Measurements from ENCODE around the gene CSNK2A2.

The CSNK2A2 gene

GRCh38 chr16:58148099-58148498 is 49.8 kb downstream of the CSNK2A2 start:
- no peak for DNase-seq (ENCODE audit: low read depth, low spot score)

GRCh38 chr16:58138852-58139251 is 59.1 kb downstream of the CSNK2A2 start:
- DNase-seq (ENCODE audit: low read depth, low spot score), result no peak

- no peak for DNase-seq (ENCODE audit: low read depth, low spot score)
Measured at GRCh38 chr16:58137581-58137980, 60.3 kb downstream of the CSNK2A2 start.

GRCh38 chr16:58129097-58129936 is 68.6 kb downstream of the CSNK2A2 start, which contains the start of gene CFAP20:
CFAP20 (minus strand) TSS chr16:58129381; CDS start chr16:58129115, 266 bp downstream.
- DNase-seq (ENCODE audit: low read depth, low spot score), result peak; percentile 100

DNA sequence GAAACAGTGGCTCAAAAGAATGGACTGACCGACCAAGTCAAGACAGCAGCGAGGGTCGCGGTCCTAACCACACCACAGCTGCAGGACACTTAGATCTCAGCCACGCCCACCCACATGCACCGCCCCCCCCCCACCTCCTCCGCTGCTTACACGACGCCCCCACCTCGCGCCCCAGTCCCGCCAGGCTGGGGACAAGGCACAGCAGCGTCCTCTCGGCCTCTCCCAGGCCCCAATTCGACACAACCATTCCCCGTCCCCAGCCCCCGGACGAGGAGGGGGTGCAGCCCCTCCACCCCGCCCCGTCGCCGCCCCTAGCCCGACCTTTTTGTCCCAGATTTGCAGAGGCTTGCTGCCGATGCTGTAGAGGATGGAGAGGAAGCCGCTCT is 69.2 kb downstream of the CSNK2A2 start:
- no peak for DNase-seq (ENCODE audit: low read depth, low spot score)

DNA sequence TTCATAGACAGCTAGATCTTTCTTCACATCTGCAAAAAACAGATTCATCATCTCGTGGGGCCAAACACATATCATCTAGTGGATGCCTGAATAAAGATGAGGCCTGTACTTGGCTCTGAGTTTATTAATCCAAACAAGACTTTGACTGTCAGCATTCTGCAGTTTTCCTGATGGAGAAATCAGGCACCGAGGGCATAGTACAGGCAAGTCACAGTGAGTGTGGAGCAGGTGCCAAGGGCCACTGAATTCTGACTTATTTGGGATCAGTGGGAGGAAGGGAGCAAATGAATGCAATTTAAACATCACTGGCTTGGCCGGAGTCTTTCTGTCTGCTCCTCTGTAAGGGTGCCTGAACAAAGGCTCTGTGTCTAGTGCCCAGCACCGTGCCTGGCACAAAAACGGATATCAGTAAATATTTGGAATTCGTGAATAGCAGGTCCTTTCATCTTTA is 69.7 kb downstream of the CSNK2A2 start:
- DNase-seq (ENCODE audit: low read depth, low spot score), result no peak

- DNase-seq (ENCODE audit: low read depth, low spot score), result no peak
Measured at GRCh38 chr16:58127634-58128033, 70.3 kb downstream of the CSNK2A2 start.

GRCh38 chr16:58127033-58127556 is 70.8 kb downstream of the CSNK2A2 start:
- no peak for DNase-seq (ENCODE audit: low read depth, low spot score)

- no peak for DNase-seq (ENCODE audit: low read depth, low spot score)
Measured at GRCh38 chr16:58126451-58126961, 71.4 kb downstream of the CSNK2A2 start.

DNA sequence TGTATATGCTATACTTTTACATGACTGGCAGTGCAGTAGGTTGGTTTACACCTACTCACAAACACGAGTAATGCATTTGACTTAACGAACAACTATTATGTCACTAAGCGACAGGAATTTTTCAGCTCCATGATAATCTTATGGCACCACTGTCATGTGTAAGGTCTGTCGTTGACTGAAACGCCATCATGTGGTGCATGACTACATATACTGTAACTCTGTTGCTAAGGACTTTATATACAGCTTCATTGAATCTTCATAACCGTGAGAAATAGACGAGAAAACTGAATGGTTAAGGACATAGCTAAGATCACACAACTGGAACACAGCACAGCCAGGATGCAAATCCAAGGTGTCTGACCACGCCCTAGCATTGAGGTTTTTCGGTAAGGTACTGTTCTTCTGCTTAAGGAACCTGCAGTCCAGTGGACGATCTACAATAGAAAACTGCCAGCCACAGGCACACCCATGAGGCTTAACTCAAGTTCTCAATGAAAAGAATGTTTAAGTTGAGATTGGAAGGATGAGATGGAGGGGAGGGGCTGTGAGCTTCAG is 72.0 kb downstream of the CSNK2A2 start:
- DNase-seq (ENCODE audit: low read depth, low spot score), result no peak

DNA sequence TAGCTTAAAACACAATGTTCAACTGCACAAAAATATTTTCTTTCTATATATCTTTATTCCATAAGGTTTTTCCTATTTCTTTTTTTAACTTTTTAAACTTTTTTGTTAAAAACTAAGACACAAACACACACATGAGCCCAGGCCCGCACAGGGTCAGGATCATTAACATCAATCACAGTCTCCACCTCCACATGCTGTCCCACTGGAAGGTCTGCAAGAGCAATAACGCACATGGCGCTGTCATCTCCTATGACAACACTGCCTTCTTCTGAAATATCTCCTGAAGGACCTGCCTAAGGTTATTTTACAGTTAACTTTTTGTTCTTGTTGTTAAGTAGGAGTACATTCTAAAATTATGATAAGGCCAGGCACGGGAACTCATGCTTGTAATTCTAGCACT is 72.9 kb downstream of the CSNK2A2 start:
- DNase-seq (ENCODE audit: low read depth, low spot score), result no peak

- no peak for DNase-seq (ENCODE audit: low read depth, low spot score)
Measured at GRCh38 chr16:58124601-58124915, 73.3 kb downstream of the CSNK2A2 start.

- DNase-seq (ENCODE audit: low read depth, low spot score), result no peak
Measured at GRCh38 chr16:58123896-58124600, 73.9 kb downstream of the CSNK2A2 start.

GRCh38 chr16:58121132-58121531 is 76.8 kb downstream of the CSNK2A2 start:
- DNase-seq (ENCODE audit: low read depth, low spot score), result no peak

GRCh38 chr16:58120234-58120633 is 77.7 kb downstream of the CSNK2A2 start:
- no peak for DNase-seq (ENCODE audit: low read depth, low spot score)

DNA sequence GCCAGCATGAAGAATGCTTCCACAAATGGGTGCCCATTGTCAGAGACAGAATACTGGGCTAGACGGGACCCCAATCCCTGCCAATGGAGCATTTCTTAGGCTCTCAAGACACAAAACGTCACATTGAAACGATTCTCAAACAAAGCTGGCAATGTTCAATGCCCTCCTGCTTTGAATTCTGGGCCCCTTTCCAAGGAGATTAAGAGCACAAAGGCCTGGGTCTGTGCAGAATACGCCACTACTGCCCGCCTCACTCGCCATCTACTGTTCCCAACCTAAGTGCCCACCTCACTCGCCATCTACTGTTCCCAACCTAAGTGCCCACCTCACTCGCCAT is 78.4 kb downstream of the CSNK2A2 start:
- DNase-seq (ENCODE audit: low read depth, low spot score), result no peak

GRCh38 chr16:58118801-58119508 is 79.0 kb downstream of the CSNK2A2 start:
- no peak for DNase-seq (ENCODE audit: low read depth, low spot score)

DNA sequence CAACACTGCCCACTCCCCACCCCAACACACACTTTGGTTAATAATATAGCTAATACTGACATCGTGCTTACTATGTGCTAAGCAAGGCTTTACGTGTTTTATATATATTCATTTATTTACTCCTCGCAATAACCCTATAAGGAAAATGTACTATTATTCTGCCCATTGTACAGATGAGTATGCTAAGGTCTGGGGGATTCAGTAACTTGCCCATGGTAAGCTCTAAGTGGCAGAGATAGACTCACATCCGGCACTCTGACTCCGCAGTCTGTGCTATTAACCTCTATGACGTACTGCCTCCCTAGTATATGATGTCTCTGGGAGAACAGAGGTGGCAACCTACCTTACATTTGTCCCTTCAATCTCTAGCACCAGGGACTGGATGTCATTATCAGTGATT is 81.4 kb downstream of the CSNK2A2 start:
- no peak for DNase-seq (ENCODE audit: low read depth, low spot score)

DNA sequence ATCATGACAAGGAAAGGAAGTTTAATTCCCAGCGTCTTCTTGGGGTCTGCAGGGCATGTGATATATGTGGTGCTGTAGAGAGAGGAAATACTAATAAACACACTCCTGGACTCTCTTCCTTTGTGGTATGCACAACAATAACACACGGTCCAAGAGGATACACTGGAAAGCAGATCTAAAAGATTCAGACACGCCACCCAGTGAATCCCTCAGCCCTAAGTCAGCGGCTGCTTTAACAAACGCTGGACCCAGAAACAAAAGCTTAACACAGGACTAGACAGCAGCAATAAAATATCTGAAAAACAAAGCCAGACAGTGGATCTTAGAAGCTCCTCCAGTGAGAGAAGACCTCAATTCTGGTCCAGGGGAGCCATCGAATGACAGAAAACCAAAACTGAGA is 81.8 kb downstream of the CSNK2A2 start:
- no peak for DNase-seq (ENCODE audit: low read depth, low spot score)

DNA sequence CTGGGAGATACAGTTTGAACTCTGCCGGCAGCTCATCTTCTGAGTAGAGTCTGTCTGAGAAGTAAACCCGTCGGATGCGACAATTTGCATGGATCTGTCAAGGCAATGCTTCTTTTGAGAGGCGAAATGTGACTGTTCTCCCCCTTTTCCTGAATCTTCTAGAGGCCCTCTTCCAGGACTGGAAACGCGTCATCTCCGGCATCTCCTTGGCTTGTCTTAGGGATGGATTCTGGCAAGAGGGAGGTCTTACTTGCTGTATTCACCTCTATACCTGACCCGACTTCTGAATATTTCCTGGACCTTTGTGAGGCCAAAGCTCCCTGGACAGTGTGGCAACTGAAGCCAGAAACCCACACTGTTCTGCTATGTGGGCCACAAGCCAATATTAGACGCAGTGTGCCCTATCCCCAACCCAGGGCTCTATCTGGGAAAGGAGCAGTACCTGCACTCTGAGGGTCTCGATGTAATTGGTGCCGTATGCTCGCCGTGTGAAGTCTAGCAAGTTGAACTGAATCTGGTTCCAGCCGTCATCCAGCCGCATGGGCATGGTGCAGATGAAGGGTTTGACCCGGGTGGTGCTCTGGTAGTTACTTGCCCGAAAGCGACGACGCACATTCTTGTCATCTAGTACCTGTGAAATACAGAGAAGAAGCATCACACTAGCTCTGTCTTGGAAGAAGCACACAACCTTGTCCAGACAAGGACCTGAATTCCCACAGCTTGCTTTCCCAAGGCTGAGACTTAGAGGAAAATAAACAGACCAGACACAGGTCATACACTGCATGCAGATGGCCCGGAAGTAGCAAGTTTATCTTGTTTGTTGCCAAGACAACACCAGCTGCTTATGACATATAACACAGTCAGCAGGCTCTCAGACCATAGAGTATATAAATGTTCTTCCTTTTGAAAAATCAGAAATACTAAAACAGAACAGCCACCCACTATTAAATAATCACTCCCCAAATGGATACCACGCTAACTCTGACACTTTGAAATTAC is 82.8 kb downstream of the CSNK2A2 start:
- no peak for DNase-seq (ENCODE audit: low read depth, low spot score)

DNA sequence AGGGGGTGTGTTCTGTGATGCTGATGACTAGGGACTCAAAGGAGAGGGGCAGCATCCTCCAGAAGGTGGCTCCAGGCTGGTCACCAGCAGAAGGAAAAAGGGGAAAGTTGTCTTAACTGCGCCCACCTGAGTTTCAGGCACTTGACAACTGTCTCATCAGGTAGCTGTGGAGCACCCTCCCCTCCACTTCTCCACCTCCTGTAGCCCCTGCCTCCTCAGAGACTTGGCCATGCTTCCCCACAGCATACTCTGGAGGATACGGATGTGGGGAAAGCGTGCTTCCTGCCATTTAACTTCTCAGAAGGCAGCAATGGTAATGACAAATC is 86.6 kb downstream of the CSNK2A2 start:
- DNase-seq (ENCODE audit: low read depth, low spot score), result no peak
